Measurements from ENCODE around the gene OGDH.

Gene OGDH

GRCh38 chr7:44647981-44648714, 41.7 kb downstream of the OGDH start:
- Histone ChIP-seq H3K9me3 (ENCODE audit: control insufficient read depth in 1 of 2, low read length in 2 of 2) (no peaks in the 10 kb centered on the region), H3K27ac (ENCODE audit: low read depth, low read length) (no peak overlapping the region), H3K9ac (ENCODE audit: low read depth in 1 of 2, low read length in 2 of 2) (no peak overlapping the region), H3K4me1 (ENCODE audit: control insufficient read depth in 1 of 2, insufficient read depth in 2 of 2, low read length in 2 of 2) (no peaks in the 10 kb centered on the region), H3K4me3 (ENCODE audit: low read depth in 1 of 2, low read length in 2 of 2) (no peak overlapping the region), H3K27me3 (ENCODE audit: control insufficient read depth in 1 of 2, insufficient read depth in 2 of 2, low read length in 2 of 2) (no peaks in the 10 kb centered on the region), H3K36me3 (ENCODE audit: control insufficient read depth in 1 of 2, insufficient read depth in 2 of 2, low read length in 2 of 2) (peaks cover 40 to 63% of the 10 kb centered on the region in 2 donors)

- peaks cover 45 to 70% of the 10 kb centered on the region in 2 donors for H3K36me3 ChIP-seq (ENCODE audit: control insufficient read depth in 1 of 2, insufficient read depth in 2 of 2, low read length in 2 of 2)
Measured at GRCh38 chr7:44650242-44650641, 43.8 kb downstream of the OGDH start.

DNA sequence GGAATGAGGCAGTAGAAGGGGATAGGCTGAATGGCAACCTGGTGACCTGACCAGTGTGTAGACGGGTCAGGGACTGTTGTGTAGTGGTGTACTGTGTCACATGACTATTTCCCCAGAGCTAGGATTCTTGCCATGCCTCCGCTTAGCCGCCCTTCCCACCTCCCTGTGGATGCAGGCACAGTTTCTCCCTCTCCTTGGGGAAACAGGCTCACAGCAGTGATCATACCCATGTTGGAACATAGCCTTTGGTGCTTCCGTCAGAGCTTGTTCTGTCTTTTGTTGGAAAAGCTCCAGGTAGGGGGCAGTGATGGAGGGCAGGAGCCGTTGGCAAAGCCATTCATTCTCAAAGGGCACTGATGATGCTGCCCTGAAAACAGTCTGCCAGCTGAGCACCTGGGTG, 44.3 kb downstream of the OGDH start:
- H3K4me1 ChIP-seq (ENCODE audit: control insufficient read depth in 1 of 2, insufficient read depth in 2 of 2, low read length in 2 of 2) = no peaks in the 10 kb centered on the region
- no peaks in the 10 kb centered on the region for H3K9me3 ChIP-seq (ENCODE audit: control insufficient read depth in 1 of 2, low read length in 2 of 2)
- H3K27ac ChIP-seq (ENCODE audit: low read depth, low read length) = no peak overlapping the region
- no peak overlapping the region for H3K4me3 ChIP-seq (ENCODE audit: low read depth in 1 of 2, low read length in 2 of 2)
- H3K36me3 ChIP-seq (ENCODE audit: control insufficient read depth in 1 of 2, insufficient read depth in 2 of 2, low read length in 2 of 2) = peaks cover 43 to 68% of the 10 kb centered on the region in 2 donors
- no peaks in the 10 kb centered on the region for H3K27me3 ChIP-seq (ENCODE audit: control insufficient read depth in 1 of 2, insufficient read depth in 2 of 2, low read length in 2 of 2)
- no peak overlapping the region for H3K9ac ChIP-seq (ENCODE audit: low read depth in 1 of 2, low read length in 2 of 2)

More at GRCh38 chr7:44650242-44650641, 43.8 kb downstream of the OGDH start:
- Histone ChIP-seq H3K27ac (ENCODE audit: low read depth, low read length) (no peak overlapping the region), H3K9me3 (ENCODE audit: control insufficient read depth in 1 of 2, low read length in 2 of 2) (no peaks in the 10 kb centered on the region), H3K27me3 (ENCODE audit: control insufficient read depth in 1 of 2, insufficient read depth in 2 of 2, low read length in 2 of 2) (no peaks in the 10 kb centered on the region), H3K9ac (ENCODE audit: low read depth in 1 of 2, low read length in 2 of 2) (no peak overlapping the region), H3K4me1 (ENCODE audit: control insufficient read depth in 1 of 2, insufficient read depth in 2 of 2, low read length in 2 of 2) (no peaks in the 10 kb centered on the region), H3K4me3 (ENCODE audit: low read depth in 1 of 2, low read length in 2 of 2) (no peak overlapping the region)

DNA sequence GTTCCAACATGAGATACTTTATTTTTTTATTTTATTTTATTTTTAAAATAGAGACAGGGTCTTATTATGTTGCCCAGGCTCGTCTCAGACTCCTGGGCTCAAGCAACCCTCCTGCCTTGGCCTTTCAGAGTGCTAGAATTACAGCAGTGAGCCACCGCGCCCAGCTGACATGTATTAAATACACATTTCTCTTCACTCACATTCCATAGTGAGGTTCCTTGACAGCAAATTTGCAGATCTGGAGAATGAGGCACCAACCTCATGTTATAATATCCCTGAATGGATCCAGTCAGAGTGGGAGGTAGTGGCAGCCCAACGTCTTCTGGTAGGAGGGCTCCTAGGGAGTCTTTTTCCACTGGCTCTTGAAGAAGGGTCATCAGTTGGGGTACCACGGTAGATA, 46.1 kb downstream of the OGDH start:
- no peak overlapping the region for H3K4me3 ChIP-seq (ENCODE audit: low read depth in 1 of 2, low read length in 2 of 2)
- H3K9me3 ChIP-seq (ENCODE audit: control insufficient read depth in 1 of 2, low read length in 2 of 2) = no peaks in the 10 kb centered on the region
- H3K4me1 ChIP-seq (ENCODE audit: control insufficient read depth in 1 of 2, insufficient read depth in 2 of 2, low read length in 2 of 2) = no peaks in the 10 kb centered on the region
- no peaks in the 10 kb centered on the region for H3K27me3 ChIP-seq (ENCODE audit: control insufficient read depth in 1 of 2, insufficient read depth in 2 of 2, low read length in 2 of 2)
- H3K27ac ChIP-seq (ENCODE audit: low read depth, low read length) = no peak overlapping the region
- peaks cover 50 to 74% of the 10 kb centered on the region in 2 donors for H3K36me3 ChIP-seq (ENCODE audit: control insufficient read depth in 1 of 2, insufficient read depth in 2 of 2, low read length in 2 of 2)
- no peak overlapping the region for H3K9ac ChIP-seq (ENCODE audit: low read depth in 1 of 2, low read length in 2 of 2)

- Histone ChIP-seq H3K9me3 (ENCODE audit: control insufficient read depth in 1 of 2, low read length in 2 of 2) (no peaks in the 10 kb centered on the region), H3K4me1 (ENCODE audit: control insufficient read depth in 1 of 2, insufficient read depth in 2 of 2, low read length in 2 of 2) (no peaks in the 10 kb centered on the region), H3K36me3 (ENCODE audit: control insufficient read depth in 1 of 2, insufficient read depth in 2 of 2, low read length in 2 of 2) (peaks cover 44 to 64% of the 10 kb centered on the region in 2 donors), H3K27ac (ENCODE audit: low read depth, low read length) (no peak overlapping the region), H3K4me3 (ENCODE audit: low read depth in 1 of 2, low read length in 2 of 2) (no peak overlapping the region), H3K9ac (ENCODE audit: low read depth in 1 of 2, low read length in 2 of 2) (no peak overlapping the region), H3K27me3 (ENCODE audit: control insufficient read depth in 1 of 2, insufficient read depth in 2 of 2, low read length in 2 of 2) (no peaks in the 10 kb centered on the region)
Measured at GRCh38 chr7:44654255-44654796, 47.9 kb downstream of the OGDH start.

DNA sequence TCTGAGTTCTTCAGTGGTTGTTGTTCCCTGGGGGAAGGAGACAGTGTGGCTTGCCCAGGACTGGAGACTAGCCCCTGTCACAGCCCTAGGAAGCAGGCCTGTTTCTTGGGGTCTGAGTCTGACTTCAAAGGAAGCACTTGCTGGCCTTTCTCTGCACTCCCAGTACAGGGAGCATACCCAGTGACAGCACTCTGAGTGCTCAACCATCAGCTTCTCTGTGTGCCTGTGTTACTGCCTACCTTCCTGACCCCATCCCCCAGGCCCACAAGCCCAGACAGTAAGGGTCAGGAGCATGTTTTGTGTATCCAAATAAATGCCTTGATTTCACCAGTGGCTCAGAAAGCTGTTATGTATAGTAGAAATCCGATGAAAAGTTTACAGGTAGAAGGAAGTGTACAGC, 48.9 kb downstream of the OGDH start:
- Histone ChIP-seq H3K9ac (ENCODE audit: low read depth in 1 of 2, low read length in 2 of 2) (no peak overlapping the region), H3K9me3 (ENCODE audit: control insufficient read depth in 1 of 2, low read length in 2 of 2) (peaks cover under 1 to 3% of the 10 kb centered on the region in 2 donors), H3K27me3 (ENCODE audit: control insufficient read depth in 1 of 2, insufficient read depth in 2 of 2, low read length in 2 of 2) (no peaks in the 10 kb centered on the region), H3K27ac (ENCODE audit: low read depth, low read length) (no peak overlapping the region), H3K36me3 (ENCODE audit: control insufficient read depth in 1 of 2, insufficient read depth in 2 of 2, low read length in 2 of 2) (peaks cover 35 to 59% of the 10 kb centered on the region in 2 donors), H3K4me1 (ENCODE audit: control insufficient read depth in 1 of 2, insufficient read depth in 2 of 2, low read length in 2 of 2) (no peaks in the 10 kb centered on the region), H3K4me3 (ENCODE audit: low read depth in 1 of 2, low read length in 2 of 2) (no peak overlapping the region)

GRCh38 chr7:44658979-44659378, 52.6 kb downstream of the OGDH start:
- Histone ChIP-seq H3K9ac (ENCODE audit: low read depth in 1 of 2, low read length in 2 of 2) (no peak overlapping the region), H3K27me3 (ENCODE audit: control insufficient read depth in 1 of 2, insufficient read depth in 2 of 2, low read length in 2 of 2) (no peaks in the 10 kb centered on the region), H3K9me3 (ENCODE audit: control insufficient read depth in 1 of 2, low read length in 2 of 2) (peaks cover 8 to 11% of the 10 kb centered on the region in 2 donors), H3K4me3 (ENCODE audit: low read depth in 1 of 2, low read length in 2 of 2) (no peak overlapping the region), H3K36me3 (ENCODE audit: control insufficient read depth in 1 of 2, insufficient read depth in 2 of 2, low read length in 2 of 2) (peaks cover 39 to 51% of the 10 kb centered on the region in 2 donors), H3K4me1 (ENCODE audit: control insufficient read depth in 1 of 2, insufficient read depth in 2 of 2, low read length in 2 of 2) (no peaks in the 10 kb centered on the region), H3K27ac (ENCODE audit: low read depth, low read length) (no peak overlapping the region)

DNA sequence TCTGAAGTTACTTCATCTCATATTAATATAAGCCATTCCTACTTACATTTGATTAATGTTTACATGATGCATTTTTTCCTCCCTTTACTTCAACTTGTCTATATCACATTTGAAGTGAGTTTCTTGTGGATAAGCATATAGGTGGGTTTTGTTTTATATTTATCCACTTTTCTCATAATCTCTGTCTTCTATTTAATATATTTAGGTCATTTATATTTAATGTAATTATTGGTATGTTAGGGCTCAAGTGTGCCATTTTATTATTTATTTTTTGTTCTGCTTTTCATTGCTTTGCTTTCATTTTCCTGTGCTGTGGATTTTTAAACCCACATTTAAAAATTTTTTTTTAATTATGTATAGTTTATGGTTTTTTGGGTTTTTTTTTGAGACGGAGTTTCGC, 54.8 kb downstream of the OGDH start:
- no peak overlapping the region for H3K9ac ChIP-seq (ENCODE audit: low read depth in 1 of 2, low read length in 2 of 2)
- peaks cover 35 to 50% of the 10 kb centered on the region in 2 donors for H3K36me3 ChIP-seq (ENCODE audit: control insufficient read depth in 1 of 2, insufficient read depth in 2 of 2, low read length in 2 of 2)

GRCh38 chr7:44664780-44665461, 58.5 kb downstream of the OGDH start:
- Histone ChIP-seq H3K27ac (ENCODE audit: low read depth, low read length) (no peak overlapping the region), H3K36me3 (ENCODE audit: control insufficient read depth in 1 of 2, insufficient read depth in 2 of 2, low read length in 2 of 2) (peaks cover 29 to 67% of the 10 kb centered on the region in 2 donors)

More for the DNA sequence above, 54.8 kb downstream of the OGDH start:
- no peaks in the 10 kb centered on the region for H3K4me1 ChIP-seq (ENCODE audit: control insufficient read depth in 1 of 2, insufficient read depth in 2 of 2, low read length in 2 of 2)
- no peak overlapping the region for H3K27ac ChIP-seq (ENCODE audit: low read depth, low read length)
- peaks cover 8 to 11% of the 10 kb centered on the region in 2 donors for H3K9me3 ChIP-seq (ENCODE audit: control insufficient read depth in 1 of 2, low read length in 2 of 2)
- H3K27me3 ChIP-seq (ENCODE audit: control insufficient read depth in 1 of 2, insufficient read depth in 2 of 2, low read length in 2 of 2) = no peaks in the 10 kb centered on the region
- H3K4me3 ChIP-seq (ENCODE audit: low read depth in 1 of 2, low read length in 2 of 2) = no peak overlapping the region

DNA sequence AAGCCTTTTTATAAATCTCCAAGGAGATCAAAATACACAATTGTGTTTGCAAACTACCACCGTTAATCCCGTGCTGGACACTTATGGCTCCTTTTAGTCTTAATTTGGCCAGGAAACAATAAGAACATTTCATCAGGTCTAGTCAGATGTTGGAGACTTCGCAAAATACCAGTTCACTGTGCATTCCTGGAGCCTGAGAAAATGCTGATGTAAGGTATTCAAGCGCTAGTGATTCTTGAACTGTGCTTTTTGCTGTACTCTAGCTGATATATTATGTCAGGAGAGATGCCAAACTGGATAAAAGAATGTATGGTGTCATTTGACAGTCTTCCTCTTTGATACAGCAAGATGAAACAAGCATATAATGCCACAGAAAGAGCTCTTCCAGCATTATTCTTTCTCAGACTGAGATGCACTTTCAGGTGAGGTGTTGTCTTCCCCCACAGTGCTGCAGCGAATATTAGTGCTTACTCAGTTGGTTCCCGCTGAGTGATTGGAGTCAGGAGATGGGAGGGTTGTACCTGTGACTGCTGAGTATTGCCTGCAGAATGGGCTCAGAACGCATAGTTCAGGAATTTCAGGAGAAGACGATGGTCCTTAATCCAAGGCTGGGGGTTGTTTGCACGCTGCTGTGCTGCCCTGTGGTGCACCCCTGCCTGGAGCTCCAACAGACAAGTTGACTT, 59.2 kb downstream of the OGDH start:
- Histone ChIP-seq H3K36me3 (ENCODE audit: control insufficient read depth in 1 of 2, insufficient read depth in 2 of 2, low read length in 2 of 2) (peaks cover 31 to 66% of the 10 kb centered on the region in 2 donors), H3K27ac (ENCODE audit: low read depth, low read length) (no peak overlapping the region), H3K27me3 (ENCODE audit: control insufficient read depth in 1 of 2, insufficient read depth in 2 of 2, low read length in 2 of 2) (no peaks in the 10 kb centered on the region), H3K4me3 (ENCODE audit: low read depth in 1 of 2, low read length in 2 of 2) (no peak overlapping the region), H3K9me3 (ENCODE audit: control insufficient read depth in 1 of 2, low read length in 2 of 2) (peaks cover 4 to 5% of the 10 kb centered on the region in 2 donors), H3K4me1 (ENCODE audit: control insufficient read depth in 1 of 2, insufficient read depth in 2 of 2, low read length in 2 of 2) (no peaks in the 10 kb centered on the region), H3K9ac (ENCODE audit: low read depth in 1 of 2, low read length in 2 of 2) (no peak overlapping the region)

More at GRCh38 chr7:44664780-44665461, 58.5 kb downstream of the OGDH start:
- H3K27me3 ChIP-seq (ENCODE audit: control insufficient read depth in 1 of 2, insufficient read depth in 2 of 2, low read length in 2 of 2) = no peaks in the 10 kb centered on the region
- H3K4me3 ChIP-seq (ENCODE audit: low read depth in 1 of 2, low read length in 2 of 2) = no peak overlapping the region
- H3K9me3 ChIP-seq (ENCODE audit: control insufficient read depth in 1 of 2, low read length in 2 of 2) = peaks cover 8 to 11% of the 10 kb centered on the region in 2 donors
- H3K9ac ChIP-seq (ENCODE audit: low read depth in 1 of 2, low read length in 2 of 2) = no peak overlapping the region
- no peaks in the 10 kb centered on the region for H3K4me1 ChIP-seq (ENCODE audit: control insufficient read depth in 1 of 2, insufficient read depth in 2 of 2, low read length in 2 of 2)

Data from duodenal mucosa (tissue), 2 donors.